Coronary artery (tissue), 2 donors: ENCODE results near the gene PIK3C2B.

Experiments
- DNase-seq: peaks from one replicate; pipeline ENCODE4 v3.0.0-alpha.2; 2017; ENCODE audit warnings: low spot score
- H3K27ac ChIP-seq, 2 donors: fragments of 200-600 bp; sonication (generic); one replicate each; pipeline ENCODE4 v1.5.1; 2016 to 2019
- H3K4me3 ChIP-seq: fragments of 200-600 bp; sonication (generic); 2 replicates; pipeline ENCODE4 v1.5.1; 2016; ENCODE audit warnings: mild to moderate bottlenecking, moderate library complexity
- CTCF ChIP-seq: fragments of 200-600 bp; sonication (generic); IDR thresholded peaks from one replicate; pipeline ENCODE4 v1.5.1; 2019; ENCODE audit warnings: antibody characterized with exemption

The PIK3C2B gene

GRCh38 chr1:204451352-204452124 lies 43.1 kb downstream of the PIK3C2B start:
- Histone ChIP-seq H3K4me3 (no peak overlapping the region), H3K27ac (peak overlapping the region; percentile 15 to 82)
- TF ChIP-seq CTCF: no peak
- no peak for DNase-seq

- Histone ChIP-seq H3K27ac (peak overlapping the region; percentile 15 to 82), H3K4me3 (no peak overlapping the region)
- DNase-seq: peak; percentile 67
These were observed 43.9 kb downstream of the PIK3C2B start for GRCh38 chr1:204450461-204451257.

GRCh38 chr1:204449678-204450280 lies 44.8 kb downstream of the PIK3C2B start:
- DNase-seq: no peak
- Histone ChIP-seq H3K4me3 (no peak overlapping the region), H3K27ac (peak overlapping the region in 1 of 2 donors; percentile 82)
- TF ChIP-seq CTCF: no peak

More at GRCh38 chr1:204450461-204451257, 43.9 kb downstream of the PIK3C2B start:
- no peak for TF ChIP-seq CTCF

GRCh38 chr1:204448991-204449677 lies 45.5 kb downstream of the PIK3C2B start:
- DNase-seq: no peak
- Histone ChIP-seq H3K4me3 (no peak overlapping the region), H3K27ac (peak overlapping the region in 1 of 2 donors; percentile 82)
- TF ChIP-seq CTCF: no peak

- no peak for TF ChIP-seq CTCF
- Histone ChIP-seq H3K4me3 (no peak overlapping the region), H3K27ac (no peak overlapping the region)
- DNase-seq: no peak
These were observed 46.2 kb downstream of the PIK3C2B start for GRCh38 chr1:204448344-204448964.

GRCh38 chr1:204447736-204448135 lies 46.9 kb downstream of the PIK3C2B start:
- no peak for TF ChIP-seq CTCF
- DNase-seq: no peak
- H3K4me3 ChIP-seq: no peak overlapping the region
- no peak overlapping the region for H3K27ac ChIP-seq
